RPMI8226 (cell line): ENCODE measurements around the gene RGS19.

Source experiments
- DNase-seq: peaks from one replicate; pipeline ENCODE4 v3.0.0-alpha.2; 2015

RGS19 gene

GRCh38 chr20:64047046-64047389, 32.3 kb downstream of the RGS19 start:
- no peak for DNase-seq

- no peak for DNase-seq
These were observed 33.8 kb downstream of the RGS19 start for GRCh38 chr20:64045346-64046011.

GRCh38 chr20:64044484-64045247, 34.7 kb downstream of the RGS19 start:
- DNase-seq = no peak

- no peak for DNase-seq
These were observed 35.5 kb downstream of the RGS19 start for GRCh38 chr20:64043768-64044167.

- peak; percentile 58 for DNase-seq
These were observed 37.1 kb downstream of the RGS19 start for GRCh38 chr20:64042054-64042781.

GRCh38 chr20:64041781-64042053, 37.6 kb downstream of the RGS19 start:
- DNase-seq = no peak

- no peak for DNase-seq
These were observed 38.1 kb downstream of the RGS19 start for GRCh38 chr20:64041040-64041780.

- no peak for DNase-seq
These were observed 38.9 kb downstream of the RGS19 start for GRCh38 chr20:64040231-64041039.

GRCh38 chr20:64039293-64040160, 39.8 kb downstream of the RGS19 start:
- no peak for DNase-seq

GRCh38 chr20:64038565-64039292, 40.6 kb downstream of the RGS19 start:
- peak; percentile 87 for DNase-seq

GRCh38 chr20:64038224-64038564, 41.1 kb downstream of the RGS19 start:
- DNase-seq = peak; percentile 76

GRCh38 chr20:64037498-64038213, 41.7 kb downstream of the RGS19 start:
- peak; percentile 36 for DNase-seq

- no peak for DNase-seq
These were observed 42.2 kb downstream of the RGS19 start for GRCh38 chr20:64037199-64037497.

GRCh38 chr20:64036346-64037198, 42.7 kb downstream of the RGS19 start:
- no peak for DNase-seq

GRCh38 chr20:64035933-64036345, 43.4 kb downstream of the RGS19 start, which contains the start of gene C20orf204:
C20orf204 (plus strand) TSS chr20:64036182; CDS start chr20:64036324, 142 bp downstream.
- no peak for DNase-seq

GRCh38 chr20:64035066-64035932, 44.0 kb downstream of the RGS19 start:
- DNase-seq = no peak

- no peak for DNase-seq
These were observed 45.3 kb downstream of the RGS19 start for GRCh38 chr20:64033981-64034493.
